Muscle of leg (tissue), 11 donors: ENCODE results near the gene SEMA4D. TPM values are rescaled to one million over a fixed set of nuclear protein-coding genes. Genes with fewer than 3 reads are reported as not detected.

Experiments
- DNase-seq: peaks from one replicate; pipeline ENCODE4 v3.0.0; 2013
- H3K27ac ChIP-seq: one replicate; pipeline ENCODE4 v1.5.1; 2013; ENCODE audit warnings: mild to moderate bottlenecking, low read length, control low read depth
- H3K27me3 ChIP-seq: one replicate; pipeline ENCODE4 v1.6.1; 2013; ENCODE audit warnings: low read length; ENCODE audit not compliant: control insufficient read depth, insufficient read depth
- H3K36me3 ChIP-seq: one replicate; pipeline ENCODE4 v1.6.1; 2013; ENCODE audit warnings: low read length; ENCODE audit not compliant: control insufficient read depth, insufficient read depth
- H3K4me1 ChIP-seq: one replicate; pipeline ENCODE4 v1.6.1; 2013; ENCODE audit warnings: low read length; ENCODE audit not compliant: control insufficient read depth, insufficient read depth
- H3K4me3 ChIP-seq: one replicate; pipeline ENCODE4 v1.5.1; 2013; ENCODE audit warnings: low read length, control low read depth
- H3K9me3 ChIP-seq: replicated peaks from 2 replicates; pipeline ENCODE4 v1.6.1; 2013; ENCODE audit warnings: low read depth, low read length; ENCODE audit not compliant: control insufficient read depth
- WGBS: methylation state at CpG from one replicate; pipeline ENCODE4 v1.1.5; 2013; ENCODE audit warnings: missing lambda C conversion rate; ENCODE audit not compliant: insufficient coverage; 5-methylcytosine and 5-hydroxymethylcytosine counted together
- polyA plus RNA-seq, 8 donors: library from polyadenylated mRNA; unstranded; fragments of 120-200 nt; gene quantifications; one replicate each; pipeline versions ENCODE4 v1.2.1 to v1.2.3, GENCODE V29; 2013; ENCODE audit warnings: inconsistent platforms in 1 of 8, low replicate concordance in 1 of 8; ENCODE audit not compliant: insufficient read length in 8 of 8, insufficient read depth in 1 of 8
- total RNA-seq: library from RNA; stranded (reverse); fragments of 120-200 nt; gene quantifications from one replicate; pipeline ENCODE4 v1.2.4, GENCODE V29; 2013

SEMA4D gene
- total and polyA plus RNA-seq, 9 donors = 12.4 to 25.3 (median 17.2) TPM

GRCh38 chr9:89440951-89441654, 56.8 kb downstream of the SEMA4D start:
- no peak for DNase-seq
- H3K4me1 ChIP-seq = peaks cover 18% of the 10 kb centered on the region
- WGBS = 87% methylated on average over 13 of the region's 16 CpGs
- H3K27ac ChIP-seq = no peak overlapping the region
- H3K4me3 ChIP-seq = no peak overlapping the region
- H3K27me3 ChIP-seq = no peaks in the 10 kb centered on the region
- no peaks in the 10 kb centered on the region for H3K9me3 ChIP-seq
- H3K36me3 ChIP-seq = no peaks in the 10 kb centered on the region

- peak; percentile 40 for DNase-seq
- H3K4me1 ChIP-seq = peaks cover 22% of the 10 kb centered on the region
- H3K27me3 ChIP-seq = no peaks in the 10 kb centered on the region
- H3K36me3 ChIP-seq = no peaks in the 10 kb centered on the region
- no peak overlapping the region for H3K4me3 ChIP-seq
- H3K27ac ChIP-seq = no peak overlapping the region
- H3K9me3 ChIP-seq = no peaks in the 10 kb centered on the region
- 81% methylated on average over 4 of the region's 7 CpGs for WGBS
Measured at GRCh38 chr9:89440548-89440947, 57.4 kb downstream of the SEMA4D start.

- 84% methylated on average over 7 of the region's 8 CpGs for WGBS
- H3K4me3 ChIP-seq = no peak overlapping the region
- H3K9me3 ChIP-seq = no peaks in the 10 kb centered on the region
- no peak overlapping the region for H3K27ac ChIP-seq
- H3K27me3 ChIP-seq = no peaks in the 10 kb centered on the region
- no peaks in the 10 kb centered on the region for H3K36me3 ChIP-seq
- peaks cover 25% of the 10 kb centered on the region for H3K4me1 ChIP-seq
- no peak for DNase-seq
Measured at GRCh38 chr9:89440046-89440445, 57.9 kb downstream of the SEMA4D start.

- Histone ChIP-seq H3K9me3 (no peaks in the 10 kb centered on the region), H3K4me3 (no peak overlapping the region), H3K36me3 (no peaks in the 10 kb centered on the region), H3K4me1 (peaks cover 25% of the 10 kb centered on the region), H3K27me3 (no peaks in the 10 kb centered on the region), H3K27ac (no peak overlapping the region)
- 91% methylated on average over 5 of the region's 10 CpGs for WGBS
- DNase-seq = no peak
Measured at GRCh38 chr9:89439571-89439970, 58.3 kb downstream of the SEMA4D start.

- Histone ChIP-seq H3K27ac (no peak overlapping the region), H3K4me1 (peaks cover 31% of the 10 kb centered on the region), H3K4me3 (no peak overlapping the region), H3K9me3 (no peaks in the 10 kb centered on the region), H3K36me3 (no peaks in the 10 kb centered on the region), H3K27me3 (no peaks in the 10 kb centered on the region)
- 33% methylated on average over 1 of the region's 7 CpGs for WGBS
- no peak for DNase-seq
Measured at GRCh38 chr9:89438194-89438593, 59.7 kb downstream of the SEMA4D start.

- H3K4me1 ChIP-seq = peaks cover 32% of the 10 kb centered on the region
- no peak overlapping the region for H3K27ac ChIP-seq
- no peak for DNase-seq
- no peaks in the 10 kb centered on the region for H3K9me3 ChIP-seq
- no peaks in the 10 kb centered on the region for H3K36me3 ChIP-seq
- 93% methylated on average over 2 of the region's 5 CpGs for WGBS
- H3K27me3 ChIP-seq = no peaks in the 10 kb centered on the region
- H3K4me3 ChIP-seq = no peak overlapping the region
Measured at GRCh38 chr9:89437772-89438171, 60.1 kb downstream of the SEMA4D start.

GRCh38 chr9:89436963-89437625, 60.8 kb downstream of the SEMA4D start:
- Histone ChIP-seq H3K4me3 (no peak overlapping the region), H3K4me1 (peaks cover 33% of the 10 kb centered on the region), H3K9me3 (no peaks in the 10 kb centered on the region), H3K27me3 (no peaks in the 10 kb centered on the region), H3K27ac (no peak overlapping the region), H3K36me3 (no peaks in the 10 kb centered on the region)
- DNase-seq = no peak
- 66% methylated on average over 16 of the region's 17 CpGs for WGBS

GRCh38 chr9:89436326-89436725, 61.6 kb downstream of the SEMA4D start:
- Histone ChIP-seq H3K9me3 (no peaks in the 10 kb centered on the region), H3K4me1 (peaks cover 32% of the 10 kb centered on the region), H3K36me3 (no peaks in the 10 kb centered on the region), H3K27me3 (no peaks in the 10 kb centered on the region), H3K4me3 (no peak overlapping the region), H3K27ac (no peak overlapping the region)
- 80% methylated on average over 11 of the region's 13 CpGs for WGBS
- no peak for DNase-seq

GRCh38 chr9:89435071-89435823, 62.7 kb downstream of the SEMA4D start:
- peaks cover 36% of the 10 kb centered on the region for H3K4me1 ChIP-seq
- 52% methylated on average over 9 of the region's 11 CpGs for WGBS
- H3K27me3 ChIP-seq = no peaks in the 10 kb centered on the region
- no peak for DNase-seq
- H3K4me3 ChIP-seq = no peak overlapping the region
- no peaks in the 10 kb centered on the region for H3K9me3 ChIP-seq
- no peak overlapping the region for H3K27ac ChIP-seq
- no peaks in the 10 kb centered on the region for H3K36me3 ChIP-seq

GRCh38 chr9:89434636-89435035, 63.3 kb downstream of the SEMA4D start:
- no peak for DNase-seq
- H3K4me3 ChIP-seq = no peak overlapping the region

More at GRCh38 chr9:89434636-89435035, 63.3 kb downstream of the SEMA4D start:
- Histone ChIP-seq H3K9me3 (no peaks in the 10 kb centered on the region), H3K27ac (no peak overlapping the region), H3K36me3 (no peaks in the 10 kb centered on the region), H3K27me3 (no peaks in the 10 kb centered on the region), H3K4me1 (peaks cover 36% of the 10 kb centered on the region)
